ENCODE results near the gene ILDR2. TPM values are rescaled to one million over a fixed set of nuclear protein-coding genes. Genes with fewer than 3 reads are reported as not detected.

ILDR2 gene
- total RNA-seq, 1 donor from 2014 or later = 1.6 TPM

DNA sequence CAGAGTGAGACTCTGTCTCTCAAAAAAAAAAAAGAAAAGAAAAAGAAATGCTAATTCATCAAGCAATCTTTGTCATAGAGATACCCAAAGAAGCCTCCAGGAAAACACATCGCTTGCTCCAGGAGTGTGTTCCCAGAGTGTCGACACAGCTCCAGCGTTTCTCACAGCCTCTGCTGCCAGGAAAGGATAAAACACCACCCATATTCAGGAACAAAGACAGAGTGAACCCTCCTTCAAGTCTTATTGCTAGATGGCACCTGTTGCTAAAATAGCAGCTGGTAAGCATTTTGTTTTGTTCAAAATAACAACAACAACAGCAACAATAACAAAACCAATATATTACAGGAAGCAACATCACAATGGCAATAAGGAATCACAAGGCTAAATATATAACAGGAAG is 3.1 kb downstream of the ILDR2 start:
- DNase-seq (no peak), ATAC-seq (no peak)
- Histone ChIP-seq H3K27me3 (ENCODE audit: low read depth) (peaks cover 42% of the 10 kb centered on the region), H3K27ac (no peak overlapping the region), H3K36me3 (no peaks in the 10 kb centered on the region), H3K4me1 (peaks cover 8% of the 10 kb centered on the region), H3K9me3 (no peaks in the 10 kb centered on the region), H3K4me3 (no peak overlapping the region)
- intact Hi-C loops (cut with DNase I) = no loop called here
- TF ChIP-seq, protein P1, sequence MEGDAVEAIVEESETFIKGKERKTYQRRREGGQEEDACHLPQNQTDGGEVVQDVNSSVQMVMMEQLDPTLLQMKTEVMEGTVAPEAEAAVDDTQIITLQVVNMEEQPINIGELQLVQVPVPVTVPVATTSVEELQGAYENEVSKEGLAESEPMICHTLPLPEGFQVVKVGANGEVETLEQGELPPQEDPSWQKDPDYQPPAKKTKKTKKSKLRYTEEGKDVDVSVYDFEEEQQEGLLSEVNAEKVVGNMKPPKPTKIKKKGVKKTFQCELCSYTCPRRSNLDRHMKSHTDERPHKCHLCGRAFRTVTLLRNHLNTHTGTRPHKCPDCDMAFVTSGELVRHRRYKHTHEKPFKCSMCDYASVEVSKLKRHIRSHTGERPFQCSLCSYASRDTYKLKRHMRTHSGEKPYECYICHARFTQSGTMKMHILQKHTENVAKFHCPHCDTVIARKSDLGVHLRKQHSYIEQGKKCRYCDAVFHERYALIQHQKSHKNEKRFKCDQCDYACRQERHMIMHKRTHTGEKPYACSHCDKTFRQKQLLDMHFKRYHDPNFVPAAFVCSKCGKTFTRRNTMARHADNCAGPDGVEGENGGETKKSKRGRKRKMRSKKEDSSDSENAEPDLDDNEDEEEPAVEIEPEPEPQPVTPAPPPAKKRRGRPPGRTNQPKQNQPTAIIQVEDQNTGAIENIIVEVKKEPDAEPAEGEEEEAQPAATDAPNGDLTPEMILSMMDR (IDR thresholded peaks at IDR 0.05) = no peak

DNA sequence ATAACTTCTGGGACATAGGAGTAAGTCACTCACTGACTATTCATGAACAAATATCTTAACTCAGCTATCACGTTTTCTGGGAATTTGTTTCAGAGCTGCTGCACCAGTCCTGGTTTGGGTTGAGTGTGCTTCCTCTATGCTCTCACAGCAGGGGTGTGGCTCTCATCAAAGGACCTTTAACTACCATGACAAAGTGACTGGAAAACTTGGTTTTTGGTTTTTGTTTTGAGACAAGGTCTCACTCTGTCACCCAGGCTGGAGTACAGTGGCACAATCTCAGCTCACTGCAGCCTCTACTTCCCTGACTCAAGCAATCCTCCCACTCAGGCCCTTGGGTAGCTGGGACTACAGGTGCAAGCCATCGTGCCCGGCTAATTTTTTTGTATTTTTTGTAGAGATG is 4.1 kb downstream of the ILDR2 start:
- DNase-seq (no peak), ATAC-seq (no peak)
- Histone ChIP-seq H3K9me3 (no peaks in the 10 kb centered on the region), H3K4me3 (no peak overlapping the region), H3K4me1 (peaks cover 8% of the 10 kb centered on the region), H3K27ac (no peak overlapping the region), H3K27me3 (ENCODE audit: low read depth) (peaks cover 42% of the 10 kb centered on the region), H3K36me3 (no peaks in the 10 kb centered on the region)
- intact Hi-C loops (cut with DNase I) = no loop called here
- TF ChIP-seq, protein P1 (IDR thresholded peaks at IDR 0.05) = no peak

DNA sequence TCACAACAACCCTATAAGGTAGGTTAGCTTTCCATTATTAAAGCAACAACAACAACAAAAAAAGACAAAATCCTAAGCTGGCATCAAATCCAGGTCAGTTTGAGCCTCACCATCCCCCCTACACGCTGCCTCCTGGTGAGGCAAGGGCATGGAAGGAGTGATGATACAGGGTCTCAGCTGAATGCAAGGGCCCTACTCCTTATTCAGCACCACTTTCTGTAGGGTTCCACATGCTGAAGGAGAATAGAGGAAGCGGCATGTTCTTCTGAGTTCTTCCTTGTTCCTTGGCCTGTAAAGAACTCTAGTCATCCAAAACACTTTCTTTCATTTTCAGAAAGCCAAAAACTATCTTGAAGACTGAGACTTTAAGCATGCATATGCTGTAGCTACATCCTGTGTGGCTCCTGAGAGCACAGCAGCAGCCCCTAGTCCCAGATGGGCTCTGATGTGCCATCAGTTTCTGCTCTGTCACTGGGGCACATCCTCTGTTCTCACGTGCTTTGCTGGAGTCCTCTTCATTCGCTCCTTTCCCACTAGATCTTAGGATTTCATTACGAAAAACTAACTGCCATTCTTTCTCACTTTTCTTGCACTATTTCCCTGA is 6.2 kb downstream of the ILDR2 start:
- intact Hi-C loops (cut with DNase I) = no loop called here
- H3K9me3 ChIP-seq = no peaks in the 10 kb centered on the region
- DNase-seq = no peak

DNA sequence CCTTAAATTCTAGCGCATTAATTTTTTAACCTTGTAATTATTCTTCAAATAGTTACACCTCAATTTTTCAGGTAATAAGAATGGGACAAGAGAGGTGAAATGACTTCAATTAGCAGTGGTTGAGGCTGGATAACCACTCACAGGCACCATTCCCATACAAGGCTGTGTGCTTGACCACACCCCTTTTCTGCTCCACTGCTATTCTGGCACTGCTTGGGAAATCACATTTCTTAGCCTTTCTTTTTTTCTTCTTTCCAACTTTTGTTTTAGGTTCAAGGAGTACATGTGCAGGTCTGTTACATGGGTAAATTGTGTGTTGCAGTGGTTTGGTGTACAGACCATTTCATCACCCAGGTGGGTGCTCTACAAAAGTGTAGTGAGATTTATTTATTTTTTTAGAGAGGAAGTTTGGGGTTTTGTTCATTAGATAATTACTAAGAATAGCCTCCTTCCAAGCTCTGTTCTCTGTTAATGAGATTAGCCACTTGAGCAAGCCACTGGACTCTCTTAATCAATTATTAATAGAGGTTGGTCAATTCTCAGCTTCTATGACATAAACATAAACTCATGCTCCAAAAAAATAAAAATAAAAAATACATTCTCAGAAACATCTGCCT is 14.4 kb downstream of the ILDR2 start:
- no peak for ATAC-seq

More for the DNA sequence above, 6.2 kb downstream of the ILDR2 start:
- Histone ChIP-seq H3K27me3 (ENCODE audit: low read depth) (peaks cover 35% of the 10 kb centered on the region), H3K27ac (no peak overlapping the region), H3K4me1 (no peaks in the 10 kb centered on the region), H3K36me3 (no peaks in the 10 kb centered on the region), H3K4me3 (no peak overlapping the region)
- TF ChIP-seq, protein P1 (IDR thresholded peaks at IDR 0.05) = no peak
- no peak for ATAC-seq

DNA sequence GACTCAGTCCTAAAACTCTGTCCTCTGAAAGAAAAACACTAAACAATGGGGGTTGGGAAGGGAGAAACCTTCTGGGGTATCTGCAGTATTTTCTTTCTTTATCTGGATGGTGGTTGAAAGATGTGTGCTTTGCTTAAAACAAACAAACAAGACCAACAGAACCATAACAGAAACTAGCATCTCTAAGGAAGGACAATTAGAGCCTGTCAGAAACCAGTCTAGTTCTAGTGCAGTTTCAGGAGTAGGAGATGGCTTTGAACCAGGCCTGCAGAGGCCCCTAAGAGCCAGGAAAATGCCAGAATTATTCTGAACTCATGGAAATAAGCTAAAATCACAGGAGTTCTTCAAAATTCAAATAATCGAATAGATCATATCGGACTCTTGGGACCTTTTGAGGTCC is 18.5 kb downstream of the ILDR2 start:
- Histone ChIP-seq H3K27me3 (ENCODE audit: low read depth) (no peaks in the 10 kb centered on the region), H3K36me3 (no peaks in the 10 kb centered on the region), H3K4me1 (no peaks in the 10 kb centered on the region), H3K27ac (no peak overlapping the region), H3K9me3 (no peaks in the 10 kb centered on the region), H3K4me3 (no peak overlapping the region)
- intact Hi-C loops (cut with DNase I) = no loop called here
- TF ChIP-seq, protein P1 (IDR thresholded peaks at IDR 0.05) = no peak
- DNase-seq (no peak), ATAC-seq (no peak)

More for the DNA sequence above, 14.4 kb downstream of the ILDR2 start:
- intact Hi-C loops (cut with DNase I) = no loop called here
- Histone ChIP-seq H3K27me3 (ENCODE audit: low read depth) (no peaks in the 10 kb centered on the region), H3K4me1 (no peaks in the 10 kb centered on the region), H3K36me3 (no peaks in the 10 kb centered on the region), H3K4me3 (no peak overlapping the region), H3K27ac (no peak overlapping the region), H3K9me3 (no peaks in the 10 kb centered on the region)
- DNase-seq = no peak
- TF ChIP-seq, protein P1 (IDR thresholded peaks at IDR 0.05) = no peak

All from lower lobe of right lung (tissue), 2 donors.